Nephron progenitor cell (in vitro differentiated cells): Measurements from ENCODE around the gene KRTCAP3.

ENCODE experiments used
- DNase-seq: peaks from one replicate; pipeline ENCODE4 v3.0.0; 2021
- H3K27ac Mint-ChIP-seq: 2 replicates; pipeline ENCODE4 v1.8.0; 2021; ENCODE audit warnings: mild to moderate bottlenecking, moderate library complexity, mixed read lengths
- H3K27me3 Mint-ChIP-seq: 2 replicates; pipeline ENCODE4 v1.8.0; 2021; ENCODE audit warnings: mild to moderate bottlenecking, low read depth, mixed read lengths; ENCODE audit not compliant: poor library complexity
- H3K36me3 Mint-ChIP-seq: 2 replicates; pipeline ENCODE4 v1.8.0; 2021; ENCODE audit warnings: low read depth, mixed read lengths
- H3K4me1 Mint-ChIP-seq: 2 replicates; pipeline ENCODE4 v1.8.0; 2021; ENCODE audit warnings: mixed read lengths
- H3K4me3 Mint-ChIP-seq: 2 replicates; pipeline ENCODE4 v1.8.0; 2021; ENCODE audit warnings: mild to moderate bottlenecking, moderate library complexity, mixed read lengths
- H3K9me3 Mint-ChIP-seq: 2 replicates; pipeline ENCODE4 v1.8.0; 2021; ENCODE audit warnings: mild to moderate bottlenecking, moderate library complexity, mixed read lengths
- CTCF ChIP-seq: fragments of 200-600 bp; sonication (generic); IDR thresholded peaks from 2 replicates; pipeline ENCODE4 v1.5.0; 2021; ENCODE audit warnings: antibody characterized with exemption

KRTCAP3 gene

GRCh38 chr2:27408601-27409320 lies 33.4 kb upstream of the KRTCAP3 start:
- H3K4me3 Mint-ChIP-seq, result peak overlapping the region; percentile 85
- H3K9me3 Mint-ChIP-seq, result peaks cover 9% of the 10 kb centered on the region
- peak; percentile 60 for DNase-seq
- TF ChIP-seq CTCF, result no peak
- peaks cover 22% of the 10 kb centered on the region for H3K27me3 Mint-ChIP-seq
- H3K36me3 Mint-ChIP-seq, result peaks cover 27% of the 10 kb centered on the region
- peaks cover 40% of the 10 kb centered on the region for H3K4me1 Mint-ChIP-seq
- peak overlapping the region; percentile 77 for H3K27ac Mint-ChIP-seq

- TF ChIP-seq CTCF, result no peak
- Mint-ChIP-seq H3K4me3 (peak within 1 kb of the TSS; percentile 87), H3K27ac (peak within 1 kb of the TSS; percentile 81), H3K27me3 (peaks cover 24% of the 10 kb centered on the region), H3K4me1 (peaks cover 40% of the 10 kb centered on the region), H3K9me3 (peaks cover 9% of the 10 kb centered on the region), H3K36me3 (peaks cover 20% of the 10 kb centered on the region)
- DNase-seq, result peak; percentile 97
Measured at GRCh38 chr2:27409321-27410073, 32.7 kb upstream of the KRTCAP3 start, which contains the start of gene PPM1G. Gene PPM1G (minus strand): TSS chr2:27409591. CDS start chr2:27409422, 169 bp downstream.

GRCh38 chr2:27412419-27413152 lies 29.6 kb upstream of the KRTCAP3 start:
- Mint-ChIP-seq H3K27me3 (peaks cover 24% of the 10 kb centered on the region), H3K4me1 (peaks cover 33% of the 10 kb centered on the region), H3K36me3 (peaks cover 7% of the 10 kb centered on the region), H3K4me3 (no peak overlapping the region), H3K9me3 (peaks cover 9% of the 10 kb centered on the region), H3K27ac (no peak overlapping the region)
- no peak for TF ChIP-seq CTCF
- no peak for DNase-seq

GRCh38 chr2:27416151-27416550 lies 26.0 kb upstream of the KRTCAP3 start:
- Mint-ChIP-seq H3K4me1 (peaks cover 16% of the 10 kb centered on the region), H3K27me3 (peaks cover 26% of the 10 kb centered on the region), H3K9me3 (peaks cover 4% of the 10 kb centered on the region), H3K27ac (no peak overlapping the region), H3K4me3 (no peak overlapping the region), H3K36me3 (no peaks in the 10 kb centered on the region)
- TF ChIP-seq CTCF, result no peak
- no peak for DNase-seq

- Mint-ChIP-seq H3K4me1 (peaks cover 12% of the 10 kb centered on the region), H3K4me3 (no peak overlapping the region), H3K27me3 (peaks cover 33% of the 10 kb centered on the region), H3K9me3 (no peaks in the 10 kb centered on the region), H3K36me3 (no peaks in the 10 kb centered on the region), H3K27ac (no peak overlapping the region)
- no peak for DNase-seq
- TF ChIP-seq CTCF, result no peak
Measured at GRCh38 chr2:27420996-27421395, 21.2 kb upstream of the KRTCAP3 start.
